HepG2 (cell line): ENCODE measurements around the gene FYB1. TPM values are rescaled to one million over a fixed set of nuclear protein-coding genes. Genes with fewer than 3 reads are reported as not detected.

ENCODE experiments used
- ATAC-seq: fragments of 200-7000 bp; cut with Tn5 transposase; 3 replicates; pipeline ENCODE4 v1.9.1; 2020; ENCODE audit warnings: mild to moderate bottlenecking, moderate library complexity
- BruUV-seq: library from RNA; stranded (reverse); fragments of 400-500 nt; replicated peaks from 2 replicates; lab custom pipeline; 2021; lab: Mats Ljungman, UMichigan
- CTCF ChIA-PET: fragments of 300-600 bp; formaldehyde crosslinking; extraction: SDS; loops from one replicate; lab custom pipeline; 2021; ENCODE audit warnings: low total read pairs, inconsistent platforms, low intra/inter-chr PET ratio; lab: Yijun Ruan, JAX
- POLR2A ChIA-PET: fragments of 350-600 bp; sonication (Branson Sonifier 250); formaldehyde crosslinking; loops from one replicate; lab custom pipeline; 2020; ENCODE audit warnings: antibody characterized with exemption, inconsistent platforms; lab: Yijun Ruan, JAX
- DNase-seq: peaks from one replicate; pipeline ENCODE4 v3.0.0-alpha.2; 2015; ENCODE audit warnings: low spot score
- FAIRE-seq: peaks from 3 replicates; lab custom pipeline; 2011; peaks lifted over from hg19 to GRCh38; lab: Jason Lieb, UNC
- H2AFZ ChIP-seq: one replicate; pipeline ENCODE4 v1.6.1; 2011; ENCODE audit warnings: low read length, inconsistent platforms
- H3K27ac ChIP-seq: fragments of 300-600 bp; 3 replicates; pipeline ENCODE4 v1.8.0; 2011; ENCODE audit warnings: mixed run types, mild to moderate bottlenecking, mixed read lengths, low read length, inconsistent platforms; ENCODE audit not compliant: insufficient read depth; ENCODE audit errors: extremely low read length
- H3K27me3 ChIP-seq, 2 experiments: fragments of 200-600 bp in 1 of 2; 2 replicates in 1 of 2; 3 replicates in 1 of 2; pipeline versions ENCODE4 v1.6.0 to v1.8.0; 2011; ENCODE audit warnings: low read length in 2 of 2, mild to moderate bottlenecking in 2 of 2, moderate library complexity in 2 of 2, inconsistent platforms in 1 of 2; ENCODE audit not compliant: insufficient read depth in 2 of 2, control insufficient read depth in 1 of 2
- H3K36me3 ChIP-seq, 2 experiments: fragments of 200-600 bp in 1 of 2; replicated peaks in 1 of 2; 2 replicates in 1 of 2; 3 replicates in 1 of 2; pipeline versions ENCODE4 v1.5.1 to v1.8.0; 2011; ENCODE audit warnings: low read length in 2 of 2, inconsistent platforms in 1 of 2; ENCODE audit not compliant: insufficient read depth in 2 of 2, control insufficient read depth in 1 of 2
- H3K4me1 ChIP-seq: 2 replicates; pipeline ENCODE4 v1.5.1; 2012; ENCODE audit warnings: low read length, inconsistent platforms; ENCODE audit not compliant: insufficient read depth
- H3K4me2 ChIP-seq: 2 replicates; pipeline ENCODE4 v1.6.0; 2011; ENCODE audit warnings: low read depth, low read length, inconsistent platforms
- H3K4me3 ChIP-seq, 3 experiments: fragments of 200-600 bp in 1 of 3; sonication (generic), shearing (Covaris generic) in 1 of 3; replicated peaks in 1 of 3; 2 replicates each; pipeline ENCODE4 v1.5.1; 2011 to 2016; ENCODE audit warnings: low read length in 3 of 3, inconsistent platforms in 2 of 3, low read depth in 2 of 3, mild to moderate bottlenecking in 2 of 3, control low read depth in 1 of 3, mixed read lengths in 1 of 3; ENCODE audit not compliant: insufficient read depth in 1 of 3
- H3K79me2 ChIP-seq: one replicate; pipeline ENCODE4 v1.6.1; 2011; ENCODE audit warnings: low read length, inconsistent platforms; ENCODE audit not compliant: insufficient read depth
- H3K9ac ChIP-seq: 2 replicates; pipeline ENCODE4 v1.6.0; 2011; ENCODE audit warnings: mild to moderate bottlenecking, low read depth, low read length, inconsistent platforms; ENCODE audit not compliant: insufficient read depth
- H3K9me3 ChIP-seq: 2 replicates; pipeline ENCODE4 v1.5.1; 2012; ENCODE audit warnings: mild to moderate bottlenecking, low read length
- H4K20me1 ChIP-seq: 2 replicates; pipeline ENCODE4 v1.6.0; 2011; ENCODE audit warnings: inconsistent platforms, mild to moderate bottlenecking, low read length, moderate library complexity; ENCODE audit not compliant: insufficient read depth
- FIP1L1 ChIP-seq: fragments of 200-400 bp; formaldehyde crosslinking; IDR thresholded peaks from 2 replicates; pipeline ENCODE4 v1.6.1; 2018; ENCODE audit warnings: low read depth, mild to moderate bottlenecking, low read length, moderate library complexity, borderline replicate concordance; ENCODE audit not compliant: insufficient read depth
- MAFF ChIP-seq: IDR thresholded peaks from 2 replicates; pipeline ENCODE4 v1.6.1; 2011; ENCODE audit warnings: low read depth, low read length, improper control_type of control experiment
- MAFK ChIP-seq, 2 experiments: IDR thresholded peaks in 1 of 2; conservative IDR thresholded peaks in 1 of 2; 2 replicates each; pipeline ENCODE4 v1.6.1; 2011; ENCODE audit warnings: improper control_type of control experiment in 2 of 2, low read length in 2 of 2
- TBX2 ChIP-seq: sonication (generic); formaldehyde crosslinking; IDR thresholded peaks from 2 replicates; pipeline ENCODE4 v1.5.0; 2020; ENCODE audit warnings: missing genetic modification reagents, mild to moderate bottlenecking, borderline replicate concordance
- ZNF136 ChIP-seq: sonication (generic); formaldehyde crosslinking; IDR thresholded peaks from 2 replicates; pipeline ENCODE4 v1.8.1; 2022; ENCODE audit warnings: low read depth, mild to moderate bottlenecking, moderate library complexity, missing genetic modification reagents
- ZNF670 ChIP-seq: sonication (generic); formaldehyde crosslinking; IDR thresholded peaks from 2 replicates; pipeline ENCODE4 v1.8.0; 2022; ENCODE audit warnings: mild to moderate bottlenecking, missing genetic modification reagents, borderline replicate concordance
- WGBS: methylation state at CpG from one replicate; pipeline ENCODE4 v1.1.6; 2017; ENCODE audit warnings: low lambda C conversion rate; 5-methylcytosine and 5-hydroxymethylcytosine counted together
- in situ Hi-C: cut with HindIII; loops from 2 replicates; pipeline ENCODE4 v1.10.0; 2017; ENCODE audit warnings: low pct_unique_long_range_greater_than_20kb; ENCODE audit not compliant: extremely low pct_ligation_motif_present
- intact Hi-C: fragments of 100-400 bp; cut with micrococcal nuclease; formaldehyde crosslinking; loops from one replicate; pipeline ENCODE4 v1.10.0; 2022; ENCODE audit not compliant: unreplicated experiment
- polyA plus RNA-seq, 8 experiments: library from polyadenylated mRNA; depleted of rRNA in 3 of 8; stranded (reverse) in 7 of 8; unstranded in 1 of 8; fragments of >200 nt; fragmentation: Illumina TruSeq in 4 of 8; extraction: Trizol in 4 of 8; gene quantifications; 2 replicates each; pipeline versions ENCODE4 v1.2.1 to v1.2.3, GENCODE V29; 2011 to 2016; ENCODE audit warnings: low read depth in 4 of 8, missing spikeins in 1 of 8, mixed read lengths in 1 of 8; ENCODE audit not compliant: insufficient read depth in 1 of 8
- total RNA-seq, 5 experiments: library from RNA; depleted of rRNA; stranded (reverse); fragments of >200 nt; fragmentation: Illumina TruSeq; extraction: Trizol; gene quantifications; 2 replicates each; pipeline ENCODE4 v1.2.3, GENCODE V29; 2016; ENCODE audit warnings: low read depth in 1 of 5

FYB1 gene
- total and polyA plus RNA-seq, 2 of the 13 experiments (the other 11 are each of a cell fraction or from before 2014, with no cell fraction given): 0.03 TPM; not detected in 1

DNA sequence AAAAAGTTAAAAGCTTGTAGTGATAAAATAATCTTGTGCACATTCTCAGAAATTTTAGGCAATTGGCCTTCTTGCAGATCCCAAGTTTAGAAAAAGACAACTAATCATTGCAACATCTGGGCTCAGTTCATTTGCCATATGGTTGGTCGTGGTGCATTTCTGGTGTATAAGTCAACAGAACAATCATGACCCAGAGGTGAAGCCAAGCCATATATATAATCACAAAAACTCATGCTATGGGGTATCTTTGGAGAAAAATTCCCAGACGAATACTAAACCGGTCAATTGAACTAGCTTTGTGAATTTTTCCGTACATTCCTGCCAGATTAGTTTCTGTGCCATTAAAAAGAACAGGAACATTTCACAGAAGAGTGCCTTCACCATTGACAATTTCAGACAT lies 50.3 kb downstream of the FYB1 start:
- H3K79me2 ChIP-seq: no peaks in the 10 kb centered on the region
- intact Hi-C loops: no loop called here
- TF ChIP-seq TBX2 (CRISPR knock-in tag) (no peak), ZNF136 (no peak), ZNF670 (no peak)
- ChIA-PET POLR2A (no interaction called here), CTCF (no interaction called here)
- H3K27me3 ChIP-seq: no peaks in the 10 kb centered on the region
- no TSS peak for BruUV-seq
- whole genome bisulfite sequencing: 60% methylated on average over 4 of the region's 4 CpGs
- in situ Hi-C loops: no loop called here
- no peaks in the 10 kb centered on the region for H3K36me3 ChIP-seq
- FAIRE-seq (no peak), DNase-seq (no peak), ATAC-seq (no peak)
- H3K9me3 ChIP-seq: no peaks in the 10 kb centered on the region
- H3K4me2 ChIP-seq: no peak overlapping the region
- H2AFZ ChIP-seq: no peak overlapping the region
- no peak overlapping the region for H3K4me3 ChIP-seq
- no peak overlapping the region for H3K9ac ChIP-seq
- H3K4me1 ChIP-seq: no peaks in the 10 kb centered on the region
- H4K20me1 ChIP-seq: no peaks in the 10 kb centered on the region
- H3K27ac ChIP-seq: no peak overlapping the region

DNA sequence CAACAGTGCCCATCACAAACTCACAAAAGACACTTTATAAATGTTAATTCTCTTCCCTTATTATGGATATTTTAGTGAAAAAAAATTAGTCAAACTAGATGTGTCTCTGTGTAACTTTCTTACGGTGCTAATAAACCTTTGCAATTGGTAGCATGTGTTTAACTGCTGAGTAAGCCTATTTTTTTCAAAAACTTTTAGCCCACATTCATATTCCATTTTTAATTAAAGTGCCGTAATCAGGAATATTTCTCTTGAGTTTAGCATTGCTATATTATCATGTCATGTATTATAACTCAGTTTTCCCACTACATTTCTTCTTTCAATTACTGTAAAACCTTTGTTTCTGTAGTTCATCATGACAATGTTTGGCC lies 51.4 kb downstream of the FYB1 start:
- Histone ChIP-seq H3K27me3 (no peaks in the 10 kb centered on the region; a peak in 1 of 5 replicates), H3K36me3 (no peaks in the 10 kb centered on the region), H3K27ac (no peak overlapping the region), H3K4me1 (no peaks in the 10 kb centered on the region), H3K9me3 (no peaks in the 10 kb centered on the region), H3K9ac (no peak overlapping the region), H2AFZ (no peak overlapping the region), H4K20me1 (no peaks in the 10 kb centered on the region), H3K79me2 (no peaks in the 10 kb centered on the region), H3K4me3 (no peak overlapping the region), H3K4me2 (no peak overlapping the region)
- intact Hi-C loops: no loop called here
- no TSS peak for BruUV-seq
- in situ Hi-C loops: no loop called here
- DNase-seq (no peak), ATAC-seq (no peak), FAIRE-seq (no peak)
- 46% methylated on average over 2 of the region's 2 CpGs for whole genome bisulfite sequencing
- CTCF ChIA-PET: no interaction called here
- POLR2A ChIA-PET: no interaction called here
- TF ChIP-seq MAFK (conservative IDR thresholded peaks at IDR 0.05 in 1 of 2, IDR thresholded peaks at IDR 0.05 in 1 of 2; ENCODE audit: low read length in 2 of 2) (peak; percentile 81 to 89), MAFF (peak; percentile 86), FIP1L1 (no peak)
